H1 (cell line): ENCODE data around the gene SELENOI. TPM values are rescaled to one million over a fixed set of nuclear protein-coding genes. Genes with fewer than 3 reads are reported as not detected.

Experiments
- CEBPB ChIP-seq: IDR thresholded peaks from 2 replicates; pipeline ENCODE4 v1.6.1; 2012; ENCODE audit warnings: low read depth, low read length
- CHD2 ChIP-seq: IDR thresholded peaks from 2 replicates; pipeline ENCODE4 v1.6.1; 2012; ENCODE audit warnings: low read length, improper control_type of control experiment
- EP300 ChIP-seq, 2 experiments: IDR thresholded peaks; 1 replicate in 1 of 2; 2 replicates in 1 of 2; pipeline ENCODE4 v1.6.1; 2011 to 2012; ENCODE audit warnings: low read depth in 2 of 2, low read length in 2 of 2, mild to moderate bottlenecking in 2 of 2, borderline replicate concordance in 1 of 2, inconsistent platforms in 1 of 2, moderate library complexity in 1 of 2
- GTF2F1 ChIP-seq: IDR thresholded peaks from 2 replicates; pipeline ENCODE4 v1.6.1; 2012; ENCODE audit warnings: low read depth, low read length, improper control_type of control experiment, borderline replicate concordance
- RXRA ChIP-seq: IDR thresholded peaks from 2 replicates; pipeline ENCODE4 v1.6.1; 2011; ENCODE audit warnings: low read depth, mild to moderate bottlenecking, low read length, moderate library complexity; ENCODE audit not compliant: insufficient read depth
- SAP30 ChIP-seq: fragments of 300-600 bp; sonication (generic); IDR thresholded peaks from 2 replicates; pipeline ENCODE4 v1.7.1; 2012; ENCODE audit warnings: low read length, moderate library complexity, mild to moderate bottlenecking, inconsistent platforms; ENCODE audit not compliant: insufficient read depth, insufficient replicate concordance
- TBP ChIP-seq: IDR thresholded peaks from 2 replicates; pipeline ENCODE4 v1.6.1; 2011; ENCODE audit warnings: low read depth, low read length, improper control_type of control experiment
- TEAD4 ChIP-seq: IDR thresholded peaks from 2 replicates; pipeline ENCODE4 v1.6.1; 2012; ENCODE audit warnings: low read depth, low read length, inconsistent platforms, mixed read lengths
- polyA plus RNA-seq, 7 experiments: library from polyadenylated mRNA; depleted of rRNA in 3 of 7; stranded (reverse) in 5 of 7; unstranded in 2 of 7; fragments of >200 nt in 5 of 7; fragments of 200-250 nt in 2 of 7; gene quantifications; 1 replicate in 5 of 7; 2 replicates in 1 of 7; 4 replicates in 1 of 7; pipeline versions ENCODE4 v1.2.1 to v1.2.3, GENCODE V29; 2011 to 2013; ENCODE audit warnings: missing spikeins in 2 of 7, mixed read lengths in 2 of 7
- total RNA-seq: library from RNA; stranded (reverse); fragmentation: NEBNext Ultra II Directional; extraction: Animal tissue kit (Norgen Biotek cat#: 25700); gene quantifications from 2 replicates; pipeline ENCODE4 v1.2.1, GENCODE V29; 2021

The SELENOI gene
- total and polyA plus RNA-seq, 2 of the 8 experiments (the other 6 are each of a cell fraction or from before 2014, with no cell fraction given), result 15.9 to 63.8 TPM

DNA sequence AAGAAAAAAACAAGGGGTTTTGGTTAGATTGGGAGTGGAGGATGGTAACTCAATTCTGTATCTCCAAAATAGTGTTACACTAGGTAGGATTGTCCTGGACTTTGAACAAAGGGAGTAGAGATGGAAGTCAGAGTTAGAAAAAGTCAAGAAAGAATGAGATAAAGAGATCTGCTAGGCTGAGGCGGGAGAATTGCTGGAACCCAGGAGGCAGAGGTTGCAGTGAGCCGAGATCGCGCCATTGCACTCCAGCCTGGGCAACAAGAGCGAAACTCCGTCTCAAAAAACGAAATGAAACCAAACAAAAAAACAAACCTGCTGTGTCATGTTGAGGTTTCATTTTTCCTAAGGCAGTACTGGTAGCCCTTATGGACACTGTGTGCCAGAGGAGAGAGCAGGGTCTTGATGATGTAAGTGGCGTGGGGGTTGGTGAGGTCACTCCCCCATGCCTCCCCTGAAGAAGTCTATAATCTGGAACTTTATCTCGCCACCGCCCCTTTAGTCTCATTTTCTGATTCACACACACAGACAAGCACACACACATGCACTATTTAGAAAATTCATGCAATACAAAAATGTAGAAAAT lies 66.2 kb downstream of the SELENOI start (continued):
- TF ChIP-seq SAP30, result no peak
- TF ChIP-seq EP300 (IDR thresholded peaks at IDR 0.05; ENCODE audit: borderline replicate concordance in 1 of 2, low read depth in 2 of 2, low read length in 2 of 2), result no peak
- no peak for TF ChIP-seq CHD2
- no peak for TF ChIP-seq TEAD4
- no peak for TF ChIP-seq TBP
- no peak for TF ChIP-seq CEBPB
- TF ChIP-seq GTF2F1, result no peak
- no peak for TF ChIP-seq RXRA
